GM19324 (cell line): ENCODE results near the gene NAGK.
"Not testable (repeated sequence)": the region's sequence is repeated elsewhere in the genome, so short reads cannot be mapped to it uniquely, and the experiment has no call there.

Experiments
- ATAC-seq: cut with Tn5 transposase; IDR thresholded peaks from one replicate; pipeline ENCODE4 v1.9.1; 2021; ENCODE audit warnings: mild to moderate bottlenecking, moderate library complexity; ENCODE audit not compliant: unreplicated experiment, low FRiP score

NAGK gene

GRCh38 chr2:71102981-71103681 is 34.7 kb downstream of the NAGK start:
- no peak for ATAC-seq

- ATAC-seq, result no peak
Observed at GRCh38 chr2:71103809-71104208, 35.4 kb downstream of the NAGK start.

GRCh38 chr2:71106463-71106862 is 38.0 kb downstream of the NAGK start:
- ATAC-seq, result not testable (repeated sequence)

- no peak for ATAC-seq
Observed at GRCh38 chr2:71108091-71108490, 39.6 kb downstream of the NAGK start.

GRCh38 chr2:71113843-71114242 is 45.4 kb downstream of the NAGK start:
- no peak for ATAC-seq

GRCh38 chr2:71117063-71117462 is 48.6 kb downstream of the NAGK start:
- ATAC-seq, result no peak

- no peak for ATAC-seq
Observed at GRCh38 chr2:71120195-71120594, 51.7 kb downstream of the NAGK start.

- ATAC-seq, result no peak
Observed at GRCh38 chr2:71121479-71121878, 53.0 kb downstream of the NAGK start.

- ATAC-seq, result no peak
Observed at GRCh38 chr2:71122387-71123298, 54.2 kb downstream of the NAGK start.

GRCh38 chr2:71125506-71126294 is 57.3 kb downstream of the NAGK start:
- no peak for ATAC-seq

- no peak for ATAC-seq
Observed at GRCh38 chr2:71126957-71127356, 58.5 kb downstream of the NAGK start.
